HEK293 (cell line): Measurements from ENCODE around the gene PER1.

Experiments used
- BCL11B ChIP-seq: fragments of 450-650 bp; formaldehyde crosslinking; IDR thresholded peaks from 2 replicates; pipeline ENCODE4 v1.5.1; 2016; ENCODE audit warnings: low read depth, missing biosample characterization, missing genetic modification characterization
- HOXD13 ChIP-seq: sonication (generic); formaldehyde crosslinking; IDR thresholded peaks from 2 replicates; pipeline ENCODE4 v1.8.0; 2022; ENCODE audit warnings: missing genetic modification reagents, borderline replicate concordance
- OVOL3 ChIP-seq: fragments of 450-650 bp; formaldehyde crosslinking; IDR thresholded peaks from 2 replicates; pipeline ENCODE4 v1.5.1; 2016; ENCODE audit warnings: missing biosample characterization, missing genetic modification characterization
- SP3 ChIP-seq: fragments of 450-650 bp; formaldehyde crosslinking; IDR thresholded peaks from 2 replicates; pipeline ENCODE4 v1.5.1; 2016; ENCODE audit warnings: missing biosample characterization, missing genetic modification characterization
- ZBTB17 ChIP-seq: fragments of 450-650 bp; formaldehyde crosslinking; IDR thresholded peaks from 2 replicates; pipeline ENCODE4 v1.5.1; 2016; ENCODE audit warnings: missing biosample characterization, missing genetic modification characterization
- ZBTB7A ChIP-seq: fragments of 450-650 bp; formaldehyde crosslinking; IDR thresholded peaks from 2 replicates; pipeline ENCODE4 v1.5.1; 2016; ENCODE audit warnings: low read depth, missing biosample characterization, missing genetic modification characterization
- ZFP3 ChIP-seq: fragments of 450-650 bp; formaldehyde crosslinking; IDR thresholded peaks from 2 replicates; pipeline ENCODE4 v1.5.1; 2016; ENCODE audit warnings: low read depth, missing biosample characterization, missing genetic modification characterization
- ZNF112 ChIP-seq: fragments of 450-650 bp; formaldehyde crosslinking; IDR thresholded peaks from 2 replicates; pipeline ENCODE4 v1.5.0; 2017; ENCODE audit warnings: missing biosample characterization, missing genetic modification characterization
- ZNF157 ChIP-seq: fragments of 450-650 bp; formaldehyde crosslinking; IDR thresholded peaks from 2 replicates; pipeline ENCODE4 v1.5.1; 2016; ENCODE audit warnings: missing biosample characterization, missing genetic modification characterization
- ZNF16 ChIP-seq: fragments of 450-650 bp; formaldehyde crosslinking; IDR thresholded peaks from 2 replicates; pipeline ENCODE4 v1.5.1; 2016; ENCODE audit warnings: low read depth, missing biosample characterization, missing genetic modification characterization
- ZNF248 ChIP-seq: fragments of 450-650 bp; formaldehyde crosslinking; IDR thresholded peaks from 2 replicates; pipeline ENCODE4 v1.5.1; 2017; ENCODE audit warnings: missing biosample characterization, missing genetic modification characterization
- ZNF335 ChIP-seq: fragments of 450-650 bp; formaldehyde crosslinking; conservative IDR thresholded peaks from 2 replicates; pipeline ENCODE4 v1.5.1; 2016; ENCODE audit warnings: missing biosample characterization, missing genetic modification characterization
- ZNF416 ChIP-seq: fragments of 450-650 bp; formaldehyde crosslinking; IDR thresholded peaks from 2 replicates; pipeline ENCODE4 v1.5.1; 2016; ENCODE audit warnings: missing biosample characterization, missing genetic modification characterization
- ZNF549 ChIP-seq: fragments of 450-650 bp; IDR thresholded peaks from 2 replicates; pipeline ENCODE4 v1.5.1; 2018; ENCODE audit warnings: missing biosample characterization, missing genetic modification characterization, mild to moderate bottlenecking, inconsistent platforms, moderate library complexity
- ZNF600 ChIP-seq: fragments of 450-650 bp; formaldehyde crosslinking; IDR thresholded peaks from 2 replicates; pipeline ENCODE4 v1.5.1; 2016; ENCODE audit warnings: missing biosample characterization, missing genetic modification characterization
- ZNF621 ChIP-seq: fragments of 450-650 bp; formaldehyde crosslinking; IDR thresholded peaks from 2 replicates; pipeline ENCODE4 v1.5.1; 2017; ENCODE audit warnings: missing biosample characterization, missing genetic modification characterization
- ZNF660 ChIP-seq: fragments of 450-650 bp; IDR thresholded peaks from 2 replicates; pipeline ENCODE4 v1.5.1; 2018; ENCODE audit warnings: missing biosample characterization, mild to moderate bottlenecking, missing genetic modification characterization
- ZNF707 ChIP-seq: fragments of 450-650 bp; formaldehyde crosslinking; IDR thresholded peaks from 2 replicates; pipeline ENCODE4 v1.5.1; 2016; ENCODE audit warnings: missing biosample characterization, missing genetic modification characterization
- ZNF776 ChIP-seq: fragments of 450-650 bp; formaldehyde crosslinking; IDR thresholded peaks from 2 replicates; pipeline ENCODE4 v1.5.0; 2017; ENCODE audit warnings: missing biosample characterization, missing genetic modification characterization, borderline replicate concordance
- ZNF792 ChIP-seq: fragments of 450-650 bp; formaldehyde crosslinking; IDR thresholded peaks from 2 replicates; pipeline ENCODE4 v1.5.1; 2016; ENCODE audit warnings: missing biosample characterization, missing genetic modification characterization
- ZNF837 ChIP-seq: fragments of 450-650 bp; formaldehyde crosslinking; IDR thresholded peaks from 2 replicates; pipeline ENCODE4 v1.5.1; 2016; ENCODE audit warnings: missing biosample characterization, missing genetic modification characterization
- TF ChIP-seq, protein P1 (sequence below): fragments of 450-650 bp; formaldehyde crosslinking; IDR thresholded peaks from 2 replicates; pipeline ENCODE4 v1.5.1; 2016; ENCODE audit warnings: missing biosample characterization, missing genetic modification characterization
- TF ChIP-seq, protein P2 (sequence below): fragments of 450-650 bp; formaldehyde crosslinking; IDR thresholded peaks from 2 replicates; pipeline ENCODE4 v1.5.0; 2017; ENCODE audit warnings: missing biosample characterization, missing genetic modification characterization, borderline replicate concordance
- TF ChIP-seq, protein P3 (sequence below): fragments of 450-650 bp; formaldehyde crosslinking; IDR thresholded peaks from 2 replicates; pipeline ENCODE4 v1.5.1; 2016; ENCODE audit warnings: missing biosample characterization, missing genetic modification characterization
- TF ChIP-seq, protein P4 (sequence below): fragments of 450-650 bp; formaldehyde crosslinking; IDR thresholded peaks from 2 replicates; pipeline ENCODE4 v1.5.1; 2017; ENCODE audit warnings: missing biosample characterization, mild to moderate bottlenecking, missing genetic modification characterization, moderate library complexity
- TF ChIP-seq, protein P5 (sequence below): fragments of 450-650 bp; formaldehyde crosslinking; IDR thresholded peaks from 2 replicates; pipeline ENCODE4 v1.5.1; 2016; ENCODE audit warnings: missing biosample characterization, missing genetic modification characterization, low read depth
- TF ChIP-seq, protein P6 (sequence below): fragments of 450-650 bp; formaldehyde crosslinking; IDR thresholded peaks from 2 replicates; pipeline ENCODE4 v1.5.1; 2017; ENCODE audit warnings: missing biosample characterization, missing genetic modification characterization
- TF ChIP-seq, protein P7 (sequence below): fragments of 450-650 bp; formaldehyde crosslinking; IDR thresholded peaks from 2 replicates; pipeline ENCODE4 v1.5.1; 2016; ENCODE audit warnings: missing biosample characterization, missing genetic modification characterization, low read depth

PER1 gene

DNA sequence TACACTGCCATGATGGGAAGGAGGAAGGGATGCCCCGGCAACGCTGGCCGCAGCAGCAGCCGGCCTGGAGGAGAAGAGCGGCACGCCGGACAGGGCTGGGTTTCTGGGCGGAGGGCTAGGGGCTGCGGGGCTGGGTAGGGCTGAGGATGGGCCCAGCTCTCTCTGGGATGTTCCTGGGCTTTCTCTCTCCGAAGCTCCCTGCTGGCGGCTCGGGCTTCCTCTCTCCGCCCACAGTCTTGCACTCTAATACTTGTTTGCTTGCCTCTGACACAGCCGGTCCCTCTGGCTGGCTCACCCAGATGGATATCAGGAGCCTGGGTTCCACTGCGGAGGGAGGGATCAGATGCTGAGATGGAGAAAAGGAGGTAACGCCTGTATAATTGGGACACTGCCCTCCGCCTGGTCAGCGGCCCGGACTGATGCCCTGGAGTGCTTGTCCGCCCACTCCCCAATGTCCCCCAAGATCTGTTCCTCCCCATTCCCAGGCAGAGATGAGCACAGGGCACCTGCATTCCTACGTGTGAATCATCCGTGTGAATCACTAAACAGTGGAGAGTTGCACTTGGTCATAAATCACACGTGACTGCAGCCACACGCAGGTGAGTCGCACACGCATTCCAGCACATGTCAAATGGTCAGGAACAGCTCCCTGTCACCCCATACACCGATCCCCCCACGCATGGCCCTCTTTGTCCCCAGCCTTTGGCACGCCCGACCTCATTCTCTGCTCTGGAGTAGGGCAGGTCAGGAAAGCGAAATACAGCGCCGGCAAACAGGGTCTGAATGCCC lies 34.0 kb downstream of the PER1 start, which contains the start of gene ALOXE3 (continued):
- TF ChIP-seq, protein P1, sequence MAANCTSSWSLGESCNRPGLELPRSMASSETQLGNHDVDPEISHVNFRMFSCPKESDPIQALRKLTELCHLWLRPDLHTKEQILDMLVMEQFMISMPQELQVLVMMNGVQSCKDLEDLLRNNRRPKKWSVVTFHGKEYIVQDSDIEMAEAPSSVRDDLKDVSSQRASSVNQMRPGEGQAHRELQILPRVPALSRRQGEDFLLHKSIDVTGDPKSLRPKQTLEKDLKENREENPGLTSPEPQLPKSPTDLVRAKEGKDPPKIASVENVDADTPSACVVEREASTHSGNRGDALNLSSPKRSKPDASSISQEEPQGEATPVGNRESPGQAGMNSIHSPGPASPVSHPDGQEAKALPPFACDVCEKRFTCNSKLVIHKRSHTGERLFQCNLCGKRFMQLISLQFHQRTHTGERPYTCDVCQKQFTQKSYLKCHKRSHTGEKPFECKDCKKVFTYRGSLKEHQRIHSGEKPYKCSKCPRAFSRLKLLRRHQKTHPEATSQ: no peak
- TF ChIP-seq ZNF416 (no peak), ZNF837 (no peak), ZNF16 (tag by site-specific recombination) (no peak), ZNF792 (tag by site-specific recombination) (no peak), ZNF660 (no peak), ZNF549 (tag by site-specific recombination) (no peak), ZNF335 (tag by site-specific recombination) (peak; percentile 64), ZBTB7A (tag by site-specific recombination) (no peak), HOXD13 (CRISPR knock-in tag) (no peak), ZFP3 (tag by site-specific recombination) (no peak), ZBTB17 (tag by site-specific recombination) (no peak), ZNF112 (tag by site-specific recombination) (no peak), ZNF248 (tag by site-specific recombination) (no peak), SP3 (tag by site-specific recombination) (peak; percentile 45; the same call in 1 of the 2 replicates), ZNF707 (tag by site-specific recombination) (0 out of 2 replicates have a peak, but pooled peaks have one; percentile 33), ZNF776 (tag by site-specific recombination) (no peak), OVOL3 (tag by site-specific recombination) (no peak), ZNF621 (tag by site-specific recombination) (no peak), ZNF157 (tag by site-specific recombination) (no peak), BCL11B (tag by site-specific recombination) (peak; percentile 63; the same call in 1 of the 2 replicates), ZNF600 (tag by site-specific recombination) (peak; percentile 99)
- TF ChIP-seq, protein P2, sequence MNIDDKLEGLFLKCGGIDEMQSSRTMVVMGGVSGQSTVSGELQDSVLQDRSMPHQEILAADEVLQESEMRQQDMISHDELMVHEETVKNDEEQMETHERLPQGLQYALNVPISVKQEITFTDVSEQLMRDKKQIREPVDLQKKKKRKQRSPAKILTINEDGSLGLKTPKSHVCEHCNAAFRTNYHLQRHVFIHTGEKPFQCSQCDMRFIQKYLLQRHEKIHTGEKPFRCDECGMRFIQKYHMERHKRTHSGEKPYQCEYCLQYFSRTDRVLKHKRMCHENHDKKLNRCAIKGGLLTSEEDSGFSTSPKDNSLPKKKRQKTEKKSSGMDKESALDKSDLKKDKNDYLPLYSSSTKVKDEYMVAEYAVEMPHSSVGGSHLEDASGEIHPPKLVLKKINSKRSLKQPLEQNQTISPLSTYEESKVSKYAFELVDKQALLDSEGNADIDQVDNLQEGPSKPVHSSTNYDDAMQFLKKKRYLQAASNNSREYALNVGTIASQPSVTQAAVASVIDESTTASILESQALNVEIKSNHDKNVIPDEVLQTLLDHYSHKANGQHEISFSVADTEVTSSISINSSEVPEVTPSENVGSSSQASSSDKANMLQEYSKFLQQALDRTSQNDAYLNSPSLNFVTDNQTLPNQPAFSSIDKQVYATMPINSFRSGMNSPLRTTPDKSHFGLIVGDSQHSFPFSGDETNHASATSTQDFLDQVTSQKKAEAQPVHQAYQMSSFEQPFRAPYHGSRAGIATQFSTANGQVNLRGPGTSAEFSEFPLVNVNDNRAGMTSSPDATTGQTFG (tag by site-specific recombination): no peak; the same call in 1 of the 2 replicates
- TF ChIP-seq, protein P3, sequence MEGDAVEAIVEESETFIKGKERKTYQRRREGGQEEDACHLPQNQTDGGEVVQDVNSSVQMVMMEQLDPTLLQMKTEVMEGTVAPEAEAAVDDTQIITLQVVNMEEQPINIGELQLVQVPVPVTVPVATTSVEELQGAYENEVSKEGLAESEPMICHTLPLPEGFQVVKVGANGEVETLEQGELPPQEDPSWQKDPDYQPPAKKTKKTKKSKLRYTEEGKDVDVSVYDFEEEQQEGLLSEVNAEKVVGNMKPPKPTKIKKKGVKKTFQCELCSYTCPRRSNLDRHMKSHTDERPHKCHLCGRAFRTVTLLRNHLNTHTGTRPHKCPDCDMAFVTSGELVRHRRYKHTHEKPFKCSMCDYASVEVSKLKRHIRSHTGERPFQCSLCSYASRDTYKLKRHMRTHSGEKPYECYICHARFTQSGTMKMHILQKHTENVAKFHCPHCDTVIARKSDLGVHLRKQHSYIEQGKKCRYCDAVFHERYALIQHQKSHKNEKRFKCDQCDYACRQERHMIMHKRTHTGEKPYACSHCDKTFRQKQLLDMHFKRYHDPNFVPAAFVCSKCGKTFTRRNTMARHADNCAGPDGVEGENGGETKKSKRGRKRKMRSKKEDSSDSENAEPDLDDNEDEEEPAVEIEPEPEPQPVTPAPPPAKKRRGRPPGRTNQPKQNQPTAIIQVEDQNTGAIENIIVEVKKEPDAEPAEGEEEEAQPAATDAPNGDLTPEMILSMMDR (tag by site-specific recombination): no peak
- TF ChIP-seq, protein P4, sequence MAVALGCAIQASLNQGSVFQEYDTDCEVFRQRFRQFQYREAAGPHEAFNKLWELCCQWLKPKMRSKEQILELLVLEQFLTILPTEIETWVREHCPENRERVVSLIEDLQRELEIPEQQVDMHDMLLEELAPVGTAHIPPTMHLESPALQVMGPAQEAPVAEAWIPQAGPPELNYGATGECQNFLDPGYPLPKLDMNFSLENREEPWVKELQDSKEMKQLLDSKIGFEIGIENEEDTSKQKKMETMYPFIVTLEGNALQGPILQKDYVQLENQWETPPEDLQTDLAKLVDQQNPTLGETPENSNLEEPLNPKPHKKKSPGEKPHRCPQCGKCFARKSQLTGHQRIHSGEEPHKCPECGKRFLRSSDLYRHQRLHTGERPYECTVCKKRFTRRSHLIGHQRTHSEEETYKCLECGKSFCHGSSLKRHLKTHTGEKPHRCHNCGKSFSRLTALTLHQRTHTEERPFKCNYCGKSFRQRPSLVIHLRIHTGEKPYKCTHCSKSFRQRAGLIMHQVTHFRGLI (tag by site-specific recombination): peak; percentile 58
- TF ChIP-seq, protein P5, sequence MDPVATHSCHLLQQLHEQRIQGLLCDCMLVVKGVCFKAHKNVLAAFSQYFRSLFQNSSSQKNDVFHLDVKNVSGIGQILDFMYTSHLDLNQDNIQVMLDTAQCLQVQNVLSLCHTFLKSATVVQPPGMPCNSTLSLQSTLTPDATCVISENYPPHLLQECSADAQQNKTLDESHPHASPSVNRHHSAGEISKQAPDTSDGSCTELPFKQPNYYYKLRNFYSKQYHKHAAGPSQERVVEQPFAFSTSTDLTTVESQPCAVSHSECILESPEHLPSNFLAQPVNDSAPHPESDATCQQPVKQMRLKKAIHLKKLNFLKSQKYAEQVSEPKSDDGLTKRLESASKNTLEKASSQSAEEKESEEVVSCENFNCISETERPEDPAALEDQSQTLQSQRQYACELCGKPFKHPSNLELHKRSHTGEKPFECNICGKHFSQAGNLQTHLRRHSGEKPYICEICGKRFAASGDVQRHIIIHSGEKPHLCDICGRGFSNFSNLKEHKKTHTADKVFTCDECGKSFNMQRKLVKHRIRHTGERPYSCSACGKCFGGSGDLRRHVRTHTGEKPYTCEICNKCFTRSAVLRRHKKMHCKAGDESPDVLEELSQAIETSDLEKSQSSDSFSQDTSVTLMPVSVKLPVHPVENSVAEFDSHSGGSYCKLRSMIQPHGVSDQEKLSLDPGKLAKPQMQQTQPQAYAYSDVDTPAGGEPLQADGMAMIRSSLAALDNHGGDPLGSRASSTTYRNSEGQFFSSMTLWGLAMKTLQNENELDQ (tag by site-specific recombination): no peak
- TF ChIP-seq, protein P6, sequence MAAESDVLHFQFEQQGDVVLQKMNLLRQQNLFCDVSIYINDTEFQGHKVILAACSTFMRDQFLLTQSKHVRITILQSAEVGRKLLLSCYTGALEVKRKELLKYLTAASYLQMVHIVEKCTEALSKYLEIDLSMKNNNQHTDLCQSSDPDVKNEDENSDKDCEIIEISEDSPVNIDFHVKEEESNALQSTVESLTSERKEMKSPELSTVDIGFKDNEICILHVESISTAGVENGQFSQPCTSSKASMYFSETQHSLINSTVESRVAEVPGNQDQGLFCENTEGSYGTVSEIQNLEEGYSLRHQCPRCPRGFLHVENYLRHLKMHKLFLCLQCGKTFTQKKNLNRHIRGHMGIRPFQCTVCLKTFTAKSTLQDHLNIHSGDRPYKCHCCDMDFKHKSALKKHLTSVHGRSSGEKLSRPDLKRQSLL (tag by site-specific recombination): no peak
- TF ChIP-seq, protein P7, sequence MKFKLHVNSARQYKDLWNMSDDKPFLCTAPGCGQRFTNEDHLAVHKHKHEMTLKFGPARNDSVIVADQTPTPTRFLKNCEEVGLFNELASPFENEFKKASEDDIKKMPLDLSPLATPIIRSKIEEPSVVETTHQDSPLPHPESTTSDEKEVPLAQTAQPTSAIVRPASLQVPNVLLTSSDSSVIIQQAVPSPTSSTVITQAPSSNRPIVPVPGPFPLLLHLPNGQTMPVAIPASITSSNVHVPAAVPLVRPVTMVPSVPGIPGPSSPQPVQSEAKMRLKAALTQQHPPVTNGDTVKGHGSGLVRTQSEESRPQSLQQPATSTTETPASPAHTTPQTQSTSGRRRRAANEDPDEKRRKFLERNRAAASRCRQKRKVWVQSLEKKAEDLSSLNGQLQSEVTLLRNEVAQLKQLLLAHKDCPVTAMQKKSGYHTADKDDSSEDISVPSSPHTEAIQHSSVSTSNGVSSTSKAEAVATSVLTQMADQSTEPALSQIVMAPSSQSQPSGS: no peak
